A673 (cell line): ENCODE results near the gene WDR7. TPM values are rescaled to one million over a fixed set of nuclear protein-coding genes. Genes with fewer than 3 reads are reported as not detected.

Source experiments
- BruUV-seq: library from RNA; stranded (reverse); fragments of 400-500 nt; replicated peaks from 2 replicates; lab custom pipeline; 2021; lab: Mats Ljungman, UMichigan
- CTCF ChIA-PET: fragments of 300-600 bp; sonication (Branson Sonifier 250); formaldehyde crosslinking; loops from one replicate; lab custom pipeline; 2022; ENCODE audit warnings: antibody characterized with exemption; lab: Charles Lee
- POLR2A ChIA-PET: fragments of 300-600 bp; sonication (Branson Sonifier 250); formaldehyde crosslinking; loops from one replicate; lab custom pipeline; 2022; ENCODE audit warnings: antibody characterized with exemption; ENCODE audit not compliant: low non-redundant PET; lab: Charles Lee
- DNase-seq: peaks from one replicate; pipeline ENCODE4 v3.0.0-alpha.2; 2015; ENCODE audit warnings: low spot score
- H3K27ac ChIP-seq: fragments of 200-600 bp; sonication (generic); 2 replicates; pipeline ENCODE4 v1.5.1; 2016; ENCODE audit warnings: mixed run types, low read depth, mild to moderate bottlenecking, mixed read lengths, antibody characterized with exemption, low read length; ENCODE audit not compliant: poor library complexity, severe bottlenecking
- H3K27me3 ChIP-seq: fragments of 200-600 bp; sonication (generic); replicated peaks from 2 replicates; pipeline ENCODE4 v1.6.1; 2017; ENCODE audit warnings: mixed run types, low read depth, mild to moderate bottlenecking, mixed read lengths, antibody characterized with exemption, low read length; ENCODE audit not compliant: insufficient read depth, poor library complexity
- H3K36me3 ChIP-seq: fragments of 200-600 bp; sonication (generic); 2 replicates; pipeline ENCODE4 v1.6.1; 2016; ENCODE audit warnings: mixed run types, mild to moderate bottlenecking, mixed read lengths, antibody characterized with exemption, low read length; ENCODE audit not compliant: insufficient read depth, poor library complexity, severe bottlenecking
- H3K4me1 ChIP-seq: fragments of 200-600 bp; sonication (generic); 2 replicates; pipeline ENCODE4 v1.6.1; 2017; ENCODE audit warnings: mixed run types, mild to moderate bottlenecking, mixed read lengths, antibody characterized with exemption, low read length; ENCODE audit not compliant: insufficient read depth, poor library complexity, severe bottlenecking
- H3K4me3 ChIP-seq: fragments of 200-600 bp; sonication (generic); 2 replicates; pipeline ENCODE4 v1.5.1; 2016; ENCODE audit warnings: low read depth, mixed run types, mild to moderate bottlenecking, mixed read lengths, low read length; ENCODE audit not compliant: poor library complexity, severe bottlenecking
- H3K9me3 ChIP-seq: fragments of 200-600 bp; sonication (generic); 2 replicates; pipeline ENCODE4 v1.6.1; 2016; ENCODE audit warnings: mixed run types, low read depth, mild to moderate bottlenecking, mixed read lengths, antibody characterized with exemption, low read length; ENCODE audit not compliant: poor library complexity, severe bottlenecking
- CTCF ChIP-seq: fragments of 300-800, 200-600 bp; sonication (generic); conservative IDR thresholded peaks from 2 replicates; pipeline ENCODE4 v1.5.1; 2017; ENCODE audit warnings: low read depth, mild to moderate bottlenecking, antibody characterized with exemption, low read length, moderate library complexity, mixed read lengths
- EZH2 ChIP-seq: fragments of 200-600 bp; sonication (generic); IDR thresholded peaks from 2 replicates; pipeline ENCODE4 v1.6.1; 2017; ENCODE audit warnings: borderline replicate concordance, low read depth, mild to moderate bottlenecking, mixed read lengths, antibody characterized with exemption, low read length; ENCODE audit not compliant: poor library complexity, severe bottlenecking
- intact Hi-C: fragments of 100-400 bp; cut with micrococcal nuclease; formaldehyde crosslinking; loops from one replicate; pipeline ENCODE4 v1.10.0; 2022; ENCODE audit not compliant: unreplicated experiment
- total RNA-seq: library from RNA; stranded (reverse); gene quantifications from 2 replicates; pipeline ENCODE4 v1.2.3, GENCODE V29; 2021

The WDR7 gene
- total RNA-seq, 1 experiment from 2014 or later = 21.2 TPM

- intact Hi-C loops = no loop called here
- ChIA-PET POLR2A (no interaction called here), CTCF (no interaction called here)
- no peaks in the 10 kb centered on the region for H3K9me3 ChIP-seq
- no TSS peak for BruUV-seq
- TF ChIP-seq CTCF (no peak), EZH2 (no peak)
- H3K27ac ChIP-seq = no peak overlapping the region
- no peaks in the 10 kb centered on the region for H3K36me3 ChIP-seq
- H3K4me3 ChIP-seq = no peak overlapping the region
- H3K4me1 ChIP-seq = no peaks in the 10 kb centered on the region
- no peaks in the 10 kb centered on the region for H3K27me3 ChIP-seq
- DNase-seq = no peak
Observed at GRCh38 chr18:56889621-56890020, 238.5 kb downstream of the WDR7 start.

GRCh38 chr18:56890632-56891031 is 239.5 kb downstream of the WDR7 start:
- H3K27ac ChIP-seq = no peak overlapping the region
- H3K4me3 ChIP-seq = no peak overlapping the region
- ChIA-PET CTCF (no interaction called here), POLR2A (no interaction called here)
- no peaks in the 10 kb centered on the region for H3K27me3 ChIP-seq
- BruUV-seq = no TSS peak
- no peak for TF ChIP-seq EZH2
- TF ChIP-seq CTCF = no peak
- intact Hi-C loops = no loop called here
- H3K4me1 ChIP-seq = no peaks in the 10 kb centered on the region
- DNase-seq = no peak
- no peaks in the 10 kb centered on the region for H3K36me3 ChIP-seq
- no peaks in the 10 kb centered on the region for H3K9me3 ChIP-seq

DNA sequence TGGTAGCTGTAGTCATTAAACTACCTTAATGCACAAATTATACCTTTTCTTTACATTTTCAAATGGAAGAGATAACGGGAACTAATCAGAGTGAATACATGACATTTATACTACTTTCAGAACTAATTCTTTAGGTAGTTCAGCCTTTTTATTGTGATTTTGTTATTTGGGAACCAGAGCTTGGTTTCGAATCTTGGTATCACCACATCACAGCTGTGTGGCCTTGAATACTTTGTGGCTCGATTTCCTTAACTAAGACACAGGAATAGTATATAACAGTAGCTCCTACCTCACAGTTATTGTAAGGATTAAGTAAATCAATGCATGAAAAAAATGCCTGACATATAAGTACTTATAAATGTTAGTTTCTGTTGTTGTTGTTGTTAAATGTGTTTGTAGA is 240.0 kb downstream of the WDR7 start:
- POLR2A ChIA-PET = no interaction called here
- intact Hi-C loops = no loop called here
- no peaks in the 10 kb centered on the region for H3K9me3 ChIP-seq
- TF ChIP-seq EZH2 (no peak), CTCF (no peak)
- DNase-seq = no peak
- H3K4me3 ChIP-seq = no peak overlapping the region
- H3K36me3 ChIP-seq = no peaks in the 10 kb centered on the region
- CTCF ChIA-PET = no interaction called here
- H3K27me3 ChIP-seq = no peaks in the 10 kb centered on the region
- H3K27ac ChIP-seq = no peak overlapping the region
- no peaks in the 10 kb centered on the region for H3K4me1 ChIP-seq
- no TSS peak for BruUV-seq
